GM18507 (cell line): ENCODE data around the gene MIA.
"Not testable (repeated sequence)": the region's sequence is repeated elsewhere in the genome, so short reads cannot be mapped to it uniquely, and the experiment has no call there.

ENCODE experiments used
- DNase-seq: peaks from one replicate; pipeline ENCODE4 v3.0.0; 2011; ENCODE audit warnings: low read depth; ENCODE audit not compliant: insufficient read length; ENCODE audit errors: extremely low spot score
- FAIRE-seq: peaks from 2 replicates; lab custom pipeline; 2011; peaks lifted over from hg19 to GRCh38; lab: Jason Lieb, UNC

Gene MIA

DNA sequence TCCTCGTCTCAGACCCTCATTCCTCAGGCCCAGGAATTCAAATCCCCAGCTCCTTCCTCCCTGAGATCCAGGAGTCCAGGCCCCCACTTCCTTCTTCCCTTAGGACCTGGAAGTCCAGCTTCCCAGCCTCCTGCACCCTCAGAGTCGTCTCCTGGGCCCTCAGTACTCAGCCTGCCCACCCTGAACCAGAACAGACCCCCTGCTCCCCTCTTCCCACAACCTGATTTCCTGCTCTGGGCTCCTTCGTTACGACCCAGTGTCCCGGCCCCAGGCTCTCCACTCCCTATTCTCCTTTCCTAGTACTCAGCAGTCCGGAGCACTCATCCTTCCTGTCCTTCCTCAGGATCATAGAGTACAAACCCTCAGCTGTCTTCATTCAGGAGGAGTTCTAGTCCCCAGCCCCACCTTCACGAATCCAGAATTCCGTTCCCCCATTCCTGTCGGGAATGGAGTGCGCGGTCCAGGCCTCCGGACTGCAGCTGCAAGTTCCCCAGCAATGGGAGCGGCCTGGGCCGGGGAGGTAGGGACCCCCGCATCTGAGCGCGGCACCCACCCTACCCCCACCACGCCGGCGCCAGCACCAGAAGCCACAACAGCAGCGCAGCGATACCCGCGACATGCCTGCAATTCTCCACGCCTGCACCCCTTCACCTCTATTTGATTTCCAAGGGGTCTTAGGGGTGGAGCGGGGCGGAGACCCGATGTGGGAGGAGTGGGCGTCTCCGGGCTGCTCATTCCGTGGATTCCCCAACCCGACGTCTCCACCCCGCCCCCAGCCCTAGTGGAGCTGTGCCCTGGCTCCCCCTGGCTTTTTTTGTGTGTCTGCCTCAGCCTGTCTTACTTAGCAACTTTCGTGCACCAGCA is 36.4 kb downstream of the MIA start:
- no peak for DNase-seq
- no peak for FAIRE-seq

DNA sequence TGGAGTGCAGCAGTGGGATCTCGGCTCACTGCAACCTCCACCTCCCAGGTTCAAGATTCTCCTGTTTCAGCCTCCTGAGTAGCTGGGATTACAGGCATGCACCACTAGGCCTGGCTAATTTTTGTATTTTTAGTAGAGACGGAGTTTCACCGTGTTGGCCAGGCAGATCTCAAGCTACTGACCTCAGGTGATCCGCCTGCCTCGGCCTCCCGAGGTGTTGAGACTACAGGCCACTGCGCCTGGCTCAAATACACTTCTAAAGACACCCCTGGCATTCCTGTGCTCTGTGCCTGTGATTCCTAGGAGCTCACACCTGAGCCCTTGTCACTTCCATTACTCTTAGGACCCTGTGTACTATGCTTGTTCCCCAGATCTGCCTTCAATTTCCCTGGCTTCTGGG is 37.2 kb downstream of the MIA start:
- FAIRE-seq, DNase-seq: not testable (repeated sequence)

DNA sequence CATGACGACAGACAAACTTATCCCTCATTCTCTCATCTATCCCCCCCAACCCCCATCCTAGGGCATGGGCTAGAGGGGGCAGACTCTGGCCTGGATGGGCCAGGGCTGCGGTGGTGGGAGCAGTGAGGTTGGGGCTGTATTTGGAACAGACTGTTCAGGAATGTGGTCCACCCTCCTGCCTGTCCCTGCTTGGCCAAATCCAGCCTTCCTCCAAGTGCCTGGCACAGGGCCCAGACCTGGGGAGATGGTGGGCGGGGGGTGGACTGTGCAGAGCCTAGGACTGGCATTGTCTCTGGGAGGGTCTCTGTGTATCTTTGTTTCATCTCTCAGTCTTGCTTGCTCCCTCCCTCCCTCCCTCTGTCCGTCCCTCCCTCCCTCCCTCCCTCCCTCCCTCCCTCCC is 37.9 kb downstream of the MIA start:
- DNase-seq (no peak), FAIRE-seq (no peak)

DNA sequence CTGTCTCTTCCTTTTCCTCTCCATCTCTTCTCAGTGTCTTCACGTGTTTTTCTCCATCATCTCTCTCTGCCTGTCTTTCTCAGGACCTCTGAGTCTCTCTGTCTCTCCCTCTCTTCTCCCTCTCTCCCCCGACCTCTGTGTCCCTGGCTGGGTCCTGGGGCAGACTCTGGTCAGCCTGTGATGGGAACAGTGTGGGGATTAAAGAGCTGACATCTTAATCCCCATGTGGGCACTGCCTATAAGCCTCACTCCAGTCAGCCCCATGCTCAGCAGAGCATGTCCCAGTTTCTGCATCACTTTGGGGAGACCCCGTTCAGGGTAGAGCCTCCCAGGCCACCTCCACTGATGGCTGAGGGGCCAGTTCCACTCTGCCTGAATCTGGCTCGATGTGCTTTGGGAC is 39.9 kb downstream of the MIA start:
- DNase-seq: no peak
- FAIRE-seq: no peak

DNA sequence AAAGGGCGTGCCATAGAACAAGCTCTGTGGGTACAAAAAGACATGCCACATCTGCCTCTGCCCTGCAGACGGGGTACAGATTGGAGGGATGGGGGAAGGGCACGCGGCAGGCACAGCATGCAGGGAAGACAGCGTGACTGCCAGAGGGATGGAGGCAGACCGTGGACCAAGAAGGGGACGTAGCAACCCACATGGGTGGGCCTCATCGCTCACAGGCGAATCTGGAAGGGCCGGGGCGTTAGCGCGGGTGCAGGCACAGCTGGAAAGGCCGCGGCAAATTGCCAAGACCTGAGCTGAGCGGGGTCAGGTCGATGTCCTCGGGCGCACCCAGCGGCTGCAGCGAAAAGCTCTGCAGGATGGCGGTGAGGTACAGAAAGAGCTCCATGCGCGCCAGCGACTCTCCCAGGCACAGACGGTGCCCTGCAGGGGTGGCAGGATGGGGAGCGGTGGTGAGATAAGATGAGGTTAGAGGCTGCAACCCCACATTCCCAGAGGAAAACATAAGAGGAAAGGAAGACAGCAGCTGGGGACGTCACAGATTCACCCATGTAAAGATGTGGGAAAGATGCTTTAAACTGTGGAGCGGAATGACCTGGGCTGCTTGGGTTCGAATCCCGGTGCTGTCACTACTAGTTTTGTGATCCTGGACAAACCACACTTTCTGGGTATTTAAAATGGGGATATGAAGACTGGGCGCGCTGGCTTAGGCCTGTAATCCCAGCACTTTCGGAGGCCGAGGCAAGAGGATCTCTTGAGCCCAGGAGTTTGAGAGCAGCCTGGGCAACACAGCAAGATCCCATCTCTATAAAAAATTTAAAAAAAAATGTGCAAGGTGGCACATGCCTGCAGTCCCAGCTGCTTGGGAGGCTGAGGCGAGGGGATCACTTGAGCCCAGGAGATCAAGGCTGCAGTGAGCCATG is 43.4 kb downstream of the MIA start:
- not testable (repeated sequence) for DNase-seq
- peak; percentile 87 for FAIRE-seq

DNA sequence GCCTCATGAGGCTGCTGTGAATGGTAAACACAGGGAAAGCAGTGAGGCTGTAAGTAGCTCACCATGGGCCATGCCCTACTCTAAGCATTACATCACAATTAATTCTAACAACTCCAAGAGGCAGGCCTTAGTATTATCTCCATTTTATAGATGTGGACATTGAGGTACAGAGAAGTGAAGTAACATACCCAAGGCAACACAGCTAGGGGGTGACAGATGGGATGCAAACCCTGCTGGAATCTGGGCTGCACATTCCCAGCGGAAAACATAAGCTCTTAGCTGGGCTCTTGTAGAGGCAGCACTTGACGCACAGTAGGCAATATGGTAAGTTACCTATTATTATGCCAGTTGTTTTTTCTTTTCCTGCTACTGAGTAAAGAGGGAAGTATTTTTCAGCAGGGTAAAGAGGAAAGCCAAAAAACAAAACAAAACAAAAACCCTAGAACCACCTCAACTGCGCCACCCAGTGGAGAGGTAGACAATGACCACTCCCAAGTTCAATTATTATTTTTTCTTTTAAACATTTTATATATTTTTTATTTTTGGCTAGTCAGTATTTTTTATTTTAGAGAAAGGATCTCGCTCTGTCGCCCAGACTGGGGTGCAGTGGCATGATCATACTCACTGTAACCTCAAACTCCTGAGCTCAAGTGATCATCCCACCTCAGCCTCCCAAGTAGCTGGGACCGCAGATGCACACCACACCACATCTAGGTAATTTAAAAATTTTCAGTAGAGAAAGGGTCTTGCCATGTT is 44.3 kb downstream of the MIA start:
- not testable (repeated sequence) for DNase-seq, FAIRE-seq

DNA sequence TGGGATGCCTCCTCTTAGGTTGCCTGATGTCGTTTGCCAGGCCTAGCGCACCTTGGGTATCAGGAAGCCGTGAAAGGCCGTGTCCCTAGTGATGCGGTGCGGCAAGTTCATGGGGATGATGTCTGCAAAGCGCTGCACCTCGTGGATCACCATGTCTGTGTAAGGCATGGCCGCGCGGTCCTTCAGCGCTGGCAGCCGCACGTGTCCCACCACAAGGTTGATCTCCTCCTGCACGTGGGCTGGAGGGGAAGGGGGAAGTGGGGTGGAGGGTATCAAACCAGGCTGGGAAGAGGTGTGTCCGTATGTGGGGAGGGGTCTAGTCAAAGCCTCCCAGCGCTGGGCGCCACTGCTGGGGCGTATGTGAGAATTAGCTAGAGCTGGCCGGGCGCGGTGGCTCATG is 46.8 kb downstream of the MIA start:
- DNase-seq: no peak
- no peak for FAIRE-seq

DNA sequence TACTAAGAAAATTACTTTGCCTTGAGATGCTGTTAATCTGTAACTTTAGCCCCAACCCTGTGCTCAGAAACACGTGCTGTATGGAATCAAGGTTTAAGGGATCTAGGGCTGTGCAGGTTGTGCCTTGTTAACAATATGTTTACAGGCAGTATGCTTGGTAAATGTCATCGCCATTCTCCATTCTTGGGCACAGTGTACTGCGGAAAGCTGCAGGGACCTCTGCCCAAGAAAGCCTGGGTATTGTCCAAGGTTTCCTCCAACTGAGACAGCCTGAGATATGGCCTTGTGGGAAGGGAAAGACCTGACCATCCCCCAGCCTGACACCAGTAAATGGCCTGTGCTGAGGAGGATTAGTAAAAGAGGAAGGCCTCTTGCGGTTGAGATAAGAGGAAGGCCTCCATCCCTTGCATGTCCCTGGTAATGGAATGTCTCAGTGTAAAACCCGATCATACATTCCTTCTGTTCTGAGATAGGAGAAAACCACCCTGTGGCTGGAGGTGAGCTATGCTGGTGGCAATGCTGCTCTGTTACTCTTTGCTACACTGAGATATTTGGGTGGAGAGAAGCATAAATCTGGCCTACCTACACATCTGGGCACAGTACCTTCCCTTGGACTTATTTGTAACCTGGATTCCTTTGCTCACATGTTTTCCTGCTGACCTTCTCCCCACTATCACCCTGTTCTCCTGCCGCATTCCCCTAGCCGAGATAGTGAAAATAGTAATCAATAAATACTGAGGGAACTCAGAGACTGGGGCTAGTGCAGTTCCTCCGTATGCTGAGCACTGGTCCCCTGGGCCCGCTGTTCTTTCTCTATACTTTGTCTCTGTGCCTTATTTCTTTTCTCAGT is 47.6 kb downstream of the MIA start:
- DNase-seq, FAIRE-seq: not testable (repeated sequence)

DNA sequence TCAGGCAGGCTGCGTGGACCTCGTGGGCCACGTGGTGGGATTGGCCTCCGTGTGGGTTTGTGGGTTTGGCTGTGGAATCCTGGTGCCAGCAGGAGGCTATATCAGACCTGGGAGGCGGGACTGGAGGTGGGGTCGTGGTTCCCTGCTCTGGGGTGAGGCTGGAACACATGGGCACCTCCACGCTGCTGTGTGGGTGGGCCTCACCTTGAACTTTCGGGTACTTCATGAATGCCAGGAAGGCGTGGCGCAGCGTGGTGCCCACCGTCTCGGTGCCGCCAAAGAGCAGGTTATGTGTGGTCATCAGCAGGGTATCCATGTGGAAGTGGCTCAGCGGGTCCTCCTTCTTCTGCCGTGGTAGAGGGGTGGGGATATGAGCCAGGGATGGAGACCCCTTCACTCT is 49.6 kb downstream of the MIA start:
- FAIRE-seq, DNase-seq: not testable (repeated sequence)

DNA sequence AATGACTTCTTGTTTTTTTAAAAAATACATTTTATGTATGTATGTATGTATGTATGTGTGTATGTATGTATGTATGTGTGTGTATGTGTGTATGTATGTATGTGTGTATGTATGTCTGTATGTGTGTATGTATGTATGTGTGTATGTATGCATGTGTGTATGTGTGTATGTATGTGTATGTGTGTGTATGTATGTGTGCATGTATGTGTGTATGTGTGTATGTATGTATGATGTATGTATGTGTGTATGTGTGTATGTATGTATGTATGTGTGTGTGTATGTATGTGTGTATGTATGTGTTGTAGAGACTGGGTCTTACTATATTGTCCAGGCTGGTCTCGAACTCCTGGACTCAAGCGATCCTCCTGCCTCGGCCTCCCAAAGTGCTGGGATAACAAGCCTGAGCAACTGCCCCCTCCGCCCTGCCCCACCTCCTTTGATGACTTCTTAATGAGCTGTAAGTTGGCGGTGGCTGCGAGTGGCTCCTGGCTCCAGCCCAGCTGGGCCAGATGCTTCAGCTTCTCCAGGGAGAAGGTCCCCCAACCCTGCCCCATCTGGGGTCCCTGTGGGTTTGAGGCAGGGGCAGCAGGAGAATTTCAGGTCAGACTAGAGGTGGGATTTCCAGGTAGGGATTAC is 50.3 kb downstream of the MIA start:
- not testable (repeated sequence) for DNase-seq, FAIRE-seq

DNA sequence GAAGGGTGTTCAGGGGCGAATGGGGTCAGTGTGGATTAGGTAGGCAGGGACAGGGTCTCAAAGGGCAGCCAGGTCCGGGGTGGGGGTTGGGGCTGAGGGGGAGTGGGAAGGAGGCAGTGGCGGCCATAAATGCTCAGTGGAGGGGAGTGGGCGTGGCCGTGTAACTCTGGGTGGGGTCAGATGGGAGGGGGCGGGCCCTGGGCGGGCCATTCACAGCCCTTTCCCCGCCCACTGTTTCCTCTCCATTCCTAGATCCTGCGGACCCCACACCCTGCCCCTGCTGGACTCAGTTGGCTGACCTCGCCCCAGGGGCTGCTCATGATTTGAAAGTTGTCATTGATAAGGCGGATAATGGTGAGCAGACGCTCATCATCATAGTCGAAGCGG is 51.0 kb downstream of the MIA start:
- not testable (repeated sequence) for FAIRE-seq, DNase-seq

DNA sequence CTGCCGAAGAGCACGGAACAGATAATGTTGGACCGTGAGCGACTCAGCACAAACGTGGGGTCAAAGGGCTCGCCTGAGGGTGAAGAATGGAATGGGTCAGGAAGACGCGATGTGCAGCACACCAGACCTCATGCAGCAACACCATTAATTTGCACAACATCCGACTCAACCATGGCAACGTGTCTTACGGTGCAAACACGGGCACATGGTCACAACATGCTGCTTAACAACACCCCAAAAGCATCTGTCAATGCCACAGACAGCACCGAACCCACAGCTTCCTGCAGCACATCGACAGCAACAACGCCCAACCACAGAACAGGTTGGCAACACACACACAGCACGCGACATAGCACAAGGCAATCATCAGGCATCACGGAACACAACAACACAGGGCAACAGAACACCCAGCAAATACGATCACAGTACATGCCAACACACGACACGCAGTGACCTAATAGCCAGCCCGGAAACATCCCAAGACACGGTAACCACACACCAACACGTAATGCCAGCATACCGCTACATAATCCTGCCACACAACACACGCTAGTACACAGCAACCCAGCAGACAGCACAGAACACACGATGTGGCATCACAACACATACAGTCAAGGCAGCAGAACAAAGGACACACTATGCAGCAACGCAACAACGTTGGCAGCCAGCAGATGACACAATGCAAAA is 51.5 kb downstream of the MIA start:
- not testable (repeated sequence) for FAIRE-seq, DNase-seq
